Thyroid gland (tissue), 4 donors: Measurements from ENCODE around the gene AR.

Experiments used
- POLR2A ChIP-seq, 2 donors: fragments of 450-650 bp; IDR thresholded peaks; one replicate each; pipeline ENCODE4 v1.6.1; 2017; ENCODE audit warnings: antibody characterized with exemption in 2 of 2, mild to moderate bottlenecking in 2 of 2, moderate library complexity in 1 of 2
- TF ChIP-seq, protein P1 (sequence below), 6 experiments: fragments of 200-600 bp in 3 of 6; fragments of 450-650 bp in 3 of 6; sonication (generic) in 3 of 6; IDR thresholded peaks; one replicate each; pipeline ENCODE4 v1.5.1; 2016 to 2019; ENCODE audit warnings: antibody characterized with exemption in 6 of 6, mild to moderate bottlenecking in 2 of 6, inconsistent platforms in 1 of 6, moderate library complexity in 1 of 6

DNA sequence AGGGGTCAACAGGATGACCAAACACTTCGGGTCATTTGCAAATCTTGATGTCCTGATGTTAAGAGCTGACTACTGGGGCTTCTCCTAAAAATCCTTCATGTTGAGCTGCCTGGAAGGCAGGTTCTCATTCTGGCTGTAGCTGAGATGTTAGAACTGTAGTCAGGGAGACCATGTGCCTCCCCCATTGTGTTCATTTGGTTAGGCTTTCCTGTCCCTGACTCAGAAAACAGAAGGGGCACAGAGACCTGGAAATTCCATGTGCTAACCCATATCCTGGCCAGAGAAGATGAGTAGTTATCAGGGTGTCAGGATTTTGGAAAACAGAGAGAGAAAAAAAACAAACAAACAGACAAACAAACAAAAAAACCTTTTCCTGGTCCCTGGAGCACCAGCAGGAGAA lies 177.5 kb downstream of the AR start:
- TF ChIP-seq, protein P1, sequence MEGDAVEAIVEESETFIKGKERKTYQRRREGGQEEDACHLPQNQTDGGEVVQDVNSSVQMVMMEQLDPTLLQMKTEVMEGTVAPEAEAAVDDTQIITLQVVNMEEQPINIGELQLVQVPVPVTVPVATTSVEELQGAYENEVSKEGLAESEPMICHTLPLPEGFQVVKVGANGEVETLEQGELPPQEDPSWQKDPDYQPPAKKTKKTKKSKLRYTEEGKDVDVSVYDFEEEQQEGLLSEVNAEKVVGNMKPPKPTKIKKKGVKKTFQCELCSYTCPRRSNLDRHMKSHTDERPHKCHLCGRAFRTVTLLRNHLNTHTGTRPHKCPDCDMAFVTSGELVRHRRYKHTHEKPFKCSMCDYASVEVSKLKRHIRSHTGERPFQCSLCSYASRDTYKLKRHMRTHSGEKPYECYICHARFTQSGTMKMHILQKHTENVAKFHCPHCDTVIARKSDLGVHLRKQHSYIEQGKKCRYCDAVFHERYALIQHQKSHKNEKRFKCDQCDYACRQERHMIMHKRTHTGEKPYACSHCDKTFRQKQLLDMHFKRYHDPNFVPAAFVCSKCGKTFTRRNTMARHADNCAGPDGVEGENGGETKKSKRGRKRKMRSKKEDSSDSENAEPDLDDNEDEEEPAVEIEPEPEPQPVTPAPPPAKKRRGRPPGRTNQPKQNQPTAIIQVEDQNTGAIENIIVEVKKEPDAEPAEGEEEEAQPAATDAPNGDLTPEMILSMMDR (IDR thresholded peaks at IDR 0.05) = no peak
- TF ChIP-seq POLR2A (IDR thresholded peaks at IDR 0.05) = no peak
